ENCODE measurements around the gene CDK17. TPM values are rescaled to one million over a fixed set of nuclear protein-coding genes. Genes with fewer than 3 reads are reported as not detected.

CDK17 gene
- total and polyA plus RNA-seq, 9 of the 15 experiments (the other 6 are each of a cell fraction or from before 2014, with no cell fraction given), result 4.8 to 39.3 (median 21.6) TPM

DNA sequence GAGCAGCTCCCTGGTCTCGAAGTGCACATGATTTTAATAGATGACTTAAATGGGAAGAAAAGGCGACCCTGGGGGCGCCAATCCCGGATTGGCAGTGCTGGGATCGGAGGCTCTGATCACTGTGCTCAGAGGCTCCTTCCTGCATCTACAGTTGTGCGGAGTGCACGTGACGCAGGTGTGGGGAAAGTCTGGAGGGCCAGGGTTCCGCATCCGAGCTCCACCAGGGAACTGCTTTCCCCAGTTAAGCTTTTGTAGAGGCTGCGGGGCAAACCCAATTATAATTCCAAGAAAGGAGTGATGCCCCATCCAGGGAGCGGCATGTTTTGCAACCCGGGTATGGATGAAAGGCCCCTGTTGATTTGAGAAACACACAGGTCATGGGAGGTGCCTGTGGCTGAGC is 169.6 kb downstream of the CDK17 start:
- Histone ChIP-seq H3K27me3 (ENCODE audit: control insufficient read depth in 2 of 2, insufficient read depth in 2 of 2, low read length in 2 of 2) (no peaks in the 10 kb centered on the region), H3K9me1 (ENCODE audit: control insufficient read depth, insufficient read depth, low read length) (no peaks in the 10 kb centered on the region), H4K20me1 (replicated peaks; ENCODE audit: control insufficient read depth, insufficient read depth, low read length) (no peaks in the 10 kb centered on the region), H3K9ac (ENCODE audit: insufficient read depth in 1 of 2, low read depth in 2 of 2, low read length in 2 of 2) (no peak overlapping the region), H3K4me1 (replicated peaks in 1 of 2; ENCODE audit: control insufficient read depth in 2 of 2, insufficient read depth in 2 of 2, low read length in 2 of 2) (no peaks in the 10 kb centered on the region), H3K36me3 (ENCODE audit: control insufficient read depth, insufficient read depth, low read length) (no peaks in the 10 kb centered on the region), H2AFZ (ENCODE audit: low read depth, low read length) (no peak overlapping the region), H3K4me2 (ENCODE audit: insufficient read depth, low read length) (no peak overlapping the region), H3K79me2 (ENCODE audit: control insufficient read depth, insufficient read depth, low read length) (no peaks in the 10 kb centered on the region), H3K9me3 (replicated peaks; ENCODE audit: control insufficient read depth, insufficient read depth, low read depth, low read length) (no peaks in the 10 kb centered on the region), H3K27ac (ENCODE audit: extremely low read depth, low read depth, low read length) (no peak overlapping the region), H3K4me3 (no peak overlapping the region)
- ATAC-seq (no peak), FAIRE-seq (no peak), DNase-seq (ENCODE audit: extremely low read depth in 1 of 4, low spot score in 3 of 4) (no peak)
- TF ChIP-seq, protein P1, sequence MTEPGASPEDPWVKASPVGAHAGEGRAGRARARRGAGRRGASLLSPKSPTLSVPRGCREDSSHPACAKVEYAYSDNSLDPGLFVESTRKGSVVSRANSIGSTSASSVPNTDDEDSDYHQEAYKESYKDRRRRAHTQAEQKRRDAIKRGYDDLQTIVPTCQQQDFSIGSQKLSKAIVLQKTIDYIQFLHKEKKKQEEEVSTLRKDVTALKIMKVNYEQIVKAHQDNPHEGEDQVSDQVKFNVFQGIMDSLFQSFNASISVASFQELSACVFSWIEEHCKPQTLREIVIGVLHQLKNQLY (CRISPR knock-in tag; conservative IDR thresholded peaks at IDR 0.05), result no peak
- TF ChIP-seq VEZF1 (CRISPR knock-in tag; IDR thresholded peaks at IDR 0.05) (no peak), TAF15 (IDR thresholded peaks at IDR 0.05; ENCODE audit: low read depth, low read length) (no peak), SMARCA5 (IDR thresholded peaks at IDR 0.05) (no peak), PHF20 (IDR thresholded peaks at IDR 0.05; ENCODE audit: partially characterized antibody) (no peak)
- intact Hi-C loops (cut with micrococcal nuclease) (no loop called here), in situ Hi-C loops (cut with MboI) (no loop called here)
- POLR2A ChIA-PET, result interaction anchor here (1.1 kb wide), 1 partner anchor 12 kb away, joined by 3 read pairs; no protein-coding TSS in a partner anchor
- CTCF ChIA-PET (ENCODE audit: low intra/inter-chr PET ratio), result no interaction called here
- 59% methylated on average over 13 of the region's 13 CpGs for WGBS (ENCODE audit: insufficient coverage, low coverage, missing lambda C conversion rate)
- BruUV-seq (replicated peaks), result no TSS peak

Data from K562 (cell line).